GM12878 (cell line): Measurements from ENCODE around the gene ATP6V1F. TPM values are rescaled to one million over a fixed set of nuclear protein-coding genes. Genes with fewer than 3 reads are reported as not detected.

ENCODE experiments used
- ATAC-seq: fragments of 200-7000 bp; cut with Tn5 transposase; 3 replicates; pipeline ENCODE4 v1.9.1; 2020; ENCODE audit warnings: mild to moderate bottlenecking, moderate library complexity
- BruUV-seq: library from RNA; stranded (reverse); fragments of 400-500 nt; replicated peaks from 2 replicates; lab custom pipeline; 2021; lab: Mats Ljungman, UMichigan
- CTCF ChIA-PET: fragments of 300-600 bp; sonication (Branson Sonifier 250); formaldehyde crosslinking; extraction: SDS; loops from one replicate; lab custom pipeline; 2021; ENCODE audit warnings: inconsistent platforms; lab: Yijun Ruan, JAX
- POLR2A ChIA-PET: fragments of 350-600 bp; formaldehyde crosslinking; extraction: SDS; loops from one replicate; lab custom pipeline; 2021; ENCODE audit warnings: inconsistent platforms; lab: Charles Lee
- RAD21 ChIA-PET: fragments of 300-600 bp; sonication (Branson Sonifier 250); formaldehyde crosslinking; loops from one replicate; lab custom pipeline; 2023; ENCODE audit warnings: antibody characterized with exemption; ENCODE audit not compliant: unreplicated experiment; lab: Charles Lee
- SMC1A ChIA-PET: fragments of 300-600 bp; sonication (Branson Sonifier 250); formaldehyde crosslinking; loops from one replicate; lab custom pipeline; 2023; ENCODE audit not compliant: unreplicated experiment, uncharacterized antibody; lab: Charles Lee
- DNase-seq: peaks from one replicate; pipeline ENCODE4 v3.0.0-alpha.2; 2011; ENCODE audit warnings: low read depth, low spot score
- FAIRE-seq: peaks from 3 replicates; lab custom pipeline; 2011; peaks lifted over from hg19 to GRCh38; lab: Jason Lieb, UNC
- H2AFZ ChIP-seq: 2 replicates; pipeline ENCODE4 v1.6.0; 2011; ENCODE audit warnings: low read depth, low read length, control low read depth; ENCODE audit not compliant: control insufficient read depth
- H3K27ac ChIP-seq: 2 replicates; pipeline ENCODE4 v1.5.1; 2011; ENCODE audit warnings: control low read depth; ENCODE audit not compliant: control insufficient read depth, insufficient read depth
- H3K27me3 ChIP-seq, 2 experiments: replicated peaks in 1 of 2; 2 replicates each; pipeline versions ENCODE4 v1.6.0 to v1.6.1; 2011; ENCODE audit warnings: low read length in 1 of 2; ENCODE audit not compliant: control insufficient read depth in 2 of 2, insufficient read depth in 2 of 2
- H3K36me3 ChIP-seq, 2 experiments: 2 replicates each; pipeline ENCODE4 v1.5.1; 2011; ENCODE audit warnings: low read length in 1 of 2; ENCODE audit not compliant: control insufficient read depth in 2 of 2, insufficient read depth in 2 of 2
- H3K4me1 ChIP-seq: 2 replicates; pipeline ENCODE4 v1.6.1; 2011; ENCODE audit warnings: mild to moderate bottlenecking, low read length, moderate library complexity, mixed read lengths; ENCODE audit not compliant: control insufficient read depth, insufficient read depth
- H3K4me2 ChIP-seq: 2 replicates; pipeline ENCODE4 v1.6.0; 2011; ENCODE audit warnings: control low read depth; ENCODE audit not compliant: control insufficient read depth, insufficient read depth
- H3K4me3 ChIP-seq: fragments of 200-600 bp; sonication (generic); 2 replicates; pipeline ENCODE4 v1.5.1; 2016
- H3K79me2 ChIP-seq: 2 replicates; pipeline ENCODE4 v1.6.0; 2011; ENCODE audit warnings: low read length; ENCODE audit not compliant: control insufficient read depth, insufficient read depth
- H3K9ac ChIP-seq: 2 replicates; pipeline ENCODE4 v1.8.0; 2011; ENCODE audit warnings: low read length, control low read depth, mixed read lengths; ENCODE audit not compliant: control insufficient read depth, insufficient read depth
- H3K9me3 ChIP-seq: replicated peaks from 3 replicates; pipeline ENCODE4 v1.5.1; 2011; ENCODE audit warnings: mild to moderate bottlenecking, low read length; ENCODE audit not compliant: control insufficient read depth, insufficient read depth
- H4K20me1 ChIP-seq: 2 replicates; pipeline ENCODE4 v1.6.0; 2011; ENCODE audit not compliant: control insufficient read depth, insufficient read depth
- BACH1 ChIP-seq: fragments of 450-650 bp; IDR thresholded peaks from 2 replicates; pipeline ENCODE4 v1.6.1; 2017; ENCODE audit warnings: mild to moderate bottlenecking, borderline replicate concordance
- BCL11A ChIP-seq: IDR thresholded peaks from 2 replicates; pipeline ENCODE4 v1.6.1; 2011; ENCODE audit warnings: low read depth, low read length
- CBFB ChIP-seq: IDR thresholded peaks from 2 replicates; pipeline ENCODE4 v1.6.1; 2016; ENCODE audit warnings: antibody characterized with exemption, low read depth
- HDGF ChIP-seq: fragments of 450-650 bp; IDR thresholded peaks from 2 replicates; pipeline ENCODE4 v1.6.1; 2016; ENCODE audit warnings: antibody characterized with exemption
- IRF5 ChIP-seq: fragments of 450-650 bp; IDR thresholded peaks from 2 replicates; pipeline ENCODE4 v1.6.1; 2017; ENCODE audit warnings: borderline replicate concordance
- MEF2B ChIP-seq: fragments of 450-650 bp; IDR thresholded peaks from 2 replicates; pipeline ENCODE4 v1.6.1; 2018; ENCODE audit warnings: mild to moderate bottlenecking, moderate library complexity; ENCODE audit not compliant: partially characterized antibody, poor library complexity, severe bottlenecking
- NKRF ChIP-seq: fragments of 450-650 bp; conservative IDR thresholded peaks from 2 replicates; pipeline ENCODE4 v1.6.1; 2017; ENCODE audit warnings: mild to moderate bottlenecking, moderate library complexity
- NRF1 ChIP-seq: conservative IDR thresholded peaks from 2 replicates; pipeline ENCODE4 v1.6.1; 2011; ENCODE audit warnings: mild to moderate bottlenecking, low read depth, low read length, improper control_type of control experiment
- RAD21 ChIP-seq: IDR thresholded peaks from 2 replicates; pipeline ENCODE4 v1.6.1; 2011; ENCODE audit warnings: mild to moderate bottlenecking, low read depth, low read length, moderate library complexity; ENCODE audit not compliant: insufficient read depth
- RAD51 ChIP-seq: fragments of 450-650 bp; IDR thresholded peaks from 2 replicates; pipeline ENCODE4 v1.6.1; 2016; ENCODE audit warnings: moderate library complexity, mild to moderate bottlenecking, inconsistent platforms
- RELA ChIP-seq: fragments of 450-650 bp; IDR thresholded peaks from 2 replicates; pipeline ENCODE4 v1.8.0; 2014; ENCODE audit warnings: borderline replicate concordance; ENCODE audit not compliant: partially characterized antibody
- ZBED1 ChIP-seq: IDR thresholded peaks from 2 replicates; pipeline ENCODE4 v1.6.1; 2016; ENCODE audit warnings: borderline replicate concordance
- ZBTB40 ChIP-seq: fragments of 450-650 bp; IDR thresholded peaks from 2 replicates; pipeline ENCODE4 v1.6.1; 2016; ENCODE audit warnings: mild to moderate bottlenecking, moderate library complexity, borderline replicate concordance
- WGBS: methylation state at CpG from one replicate; pipeline ENCODE4 v1.1.6; 2016; ENCODE audit warnings: low lambda C conversion rate; ENCODE audit not compliant: insufficient replicate concordance, insufficient coverage; ENCODE audit errors: missing lambda C conversion rate; 5-methylcytosine and 5-hydroxymethylcytosine counted together
- in situ Hi-C: fragments of 300-500 bp; cut with MboI; formaldehyde crosslinking; loops from 9 replicates; pipeline ENCODE4 v1.14.3; 2018; ENCODE audit warnings: mixed read lengths
- intact Hi-C: fragments of 100-400 bp; cut with micrococcal nuclease; formaldehyde crosslinking; loops from one replicate; pipeline ENCODE4 v1.14.2; 2022; ENCODE audit not compliant: unreplicated experiment
- polyA plus RNA-seq, 11 experiments: library from polyadenylated mRNA; depleted of rRNA in 4 of 11; unstranded in 6 of 11; stranded (reverse) in 5 of 11; fragments of >200 nt; fragmentation: Nextera tagmentation in 4 of 11; fragmentation: Illumina TruSeq in 1 of 11; extraction: Ambion mirVana in 4 of 11; extraction: Trizol in 1 of 11; gene quantifications; 1 replicate in 1 of 11; 2 replicates in 10 of 11; pipeline versions ENCODE4 v1.2.1 to v1.2.3, GENCODE V29; 2011 to 2016; ENCODE audit warnings: inconsistent platforms in 2 of 11, missing spikeins in 2 of 11, low read depth in 1 of 11
- total RNA-seq, 4 experiments: library from RNA; depleted of rRNA in 3 of 4; stranded (reverse); fragments of >200 nt in 3 of 4; fragmentation: Illumina TruSeq in 1 of 4; extraction: Trizol in 1 of 4; gene quantifications; 2 replicates each; pipeline versions ENCODE4 v1.2.1 to v1.2.3, GENCODE V29; 2013 to 2021

Gene ATP6V1F
- total and polyA plus RNA-seq, 10 of the 15 experiments (the other 5 are each of a cell fraction or from before 2014, with no cell fraction given): 111 to 343 (median 203) TPM

GRCh38 chr7:128876978-128877755 is 14.5 kb downstream of the ATP6V1F start:
- intact Hi-C loops: no loop called here
- RAD21 ChIA-PET: no interaction called here

More at GRCh38 chr7:128876978-128877755, 14.5 kb downstream of the ATP6V1F start:
- Histone ChIP-seq H3K4me3 (no peak overlapping the region), H3K4me1 (no peaks in the 10 kb centered on the region), H3K9me3 (no peaks in the 10 kb centered on the region), H3K27ac (no peak overlapping the region), H3K36me3 (no peaks in the 10 kb centered on the region), H3K79me2 (no peaks in the 10 kb centered on the region), H2AFZ (no peak overlapping the region), H3K27me3 (no peaks in the 10 kb centered on the region), H3K9ac (no peak overlapping the region), H3K4me2 (no peak overlapping the region), H4K20me1 (no peaks in the 10 kb centered on the region)
- no peak for TF ChIP-seq RAD21
- TF ChIP-seq BCL11A: no peak
- no peak for TF ChIP-seq RAD51
- no peak for TF ChIP-seq IRF5
- no peak for TF ChIP-seq MEF2B
- TF ChIP-seq ZBED1: no peak
- TF ChIP-seq CBFB: no peak
- no peak for TF ChIP-seq ZBTB40
- TF ChIP-seq BACH1: no peak
- no peak for TF ChIP-seq NKRF
- no peak for TF ChIP-seq NRF1
- TF ChIP-seq HDGF: no peak
- TF ChIP-seq RELA: no peak
- SMC1A ChIA-PET: no interaction called here
- ATAC-seq (no peak), FAIRE-seq (no peak), DNase-seq (no peak)
- CTCF ChIA-PET: interaction anchor here (2.0 kb wide), 1 partner anchor 14 kb away, joined by 5 read pairs; the partner anchor contains the start of gene ATP6V1F
- in situ Hi-C loops: no loop called here
- 86% methylated on average over 32 of the region's 32 CpGs for WGBS
- no TSS peak for BruUV-seq
- POLR2A ChIA-PET: no interaction called here
